ENCODE measurements around the gene SRXN1. TPM values are rescaled to one million over a fixed set of nuclear protein-coding genes. Genes with fewer than 3 reads are reported as not detected.

The SRXN1 gene
- polyA plus RNA-seq, 2 of the 4 experiments (the other 2 are of a cell fraction) = 183 to 262 TPM

GRCh38 chr20:600141-600540 is 52.9 kb downstream of the SRXN1 start:
- FAIRE-seq = no peak

GRCh38 chr20:598133-598850 is 54.7 kb downstream of the SRXN1 start:
- POLR2A ChIA-PET = no interaction called here
- Histone ChIP-seq H3K27ac (no peak overlapping the region), H3K4me2 (no peak overlapping the region), H3K9me3 (no peaks in the 10 kb centered on the region), H3K4me3 (no peak overlapping the region), H3K4me1 (no peaks in the 10 kb centered on the region)
- FAIRE-seq (no peak), DNase-seq (ENCODE audit: low read depth in 1 of 2, low spot score in 1 of 2) (no peak), ATAC-seq (no peak)
- CTCF ChIA-PET = interaction anchor here (1.4 to 1.9 kb wide), 2 partner anchors 13 to 47 kb away, joined by 7 to 9 read pairs; no protein-coding TSS in a partner anchor
- WGBS (ENCODE audit: missing lambda C conversion rate) = 75% methylated on average over 11 of the region's 13 CpGs
- TF ChIP-seq ESRRA (IDR thresholded peaks at IDR 0.05; ENCODE audit: borderline replicate concordance, low read length) (no peak), ZFP36 (IDR thresholded peaks at IDR 0.05; ENCODE audit: borderline replicate concordance, partially characterized antibody) (no peak), SREBF2 (IDR thresholded peaks at IDR 0.05) (no peak), CBX8 (IDR thresholded peaks at IDR 0.05) (no peak), RARB (CRISPR knock-in tag; IDR thresholded peaks at IDR 0.05) (no peak), REST (IDR thresholded peaks at IDR 0.05) (no peak), E2F6 (IDR thresholded peaks at IDR 0.05; ENCODE audit: borderline replicate concordance, low read depth) (no peak), CBX2 (IDR thresholded peaks at IDR 0.05; ENCODE audit: borderline replicate concordance, low read depth) (no peak), RNF2 (IDR thresholded peaks at IDR 0.05; ENCODE audit: borderline replicate concordance, low read depth) (no peak), KDM5A (IDR thresholded peaks at IDR 0.05) (no peak), NFE2L2 (conservative IDR thresholded peaks at IDR 0.05; ENCODE audit: low read length) (no peak), MAZ (IDR thresholded peaks at IDR 0.05; ENCODE audit: borderline replicate concordance, low read depth, low read length) (no peak), ZNF302 (CRISPR knock-in tag; IDR thresholded peaks at IDR 0.05) (no peak), MAFK (IDR thresholded peaks at IDR 0.05; ENCODE audit: partially characterized antibody) (no peak), SMC3 (IDR thresholded peaks at IDR 0.05) (no peak), JUN (IDR thresholded peaks at IDR 0.05) (no peak), EHF (CRISPR knock-in tag; IDR thresholded peaks at IDR 0.05) (no peak)

More at GRCh38 chr20:600141-600540, 52.9 kb downstream of the SRXN1 start:
- no peak for TF ChIP-seq GATA3 (IDR thresholded peaks at IDR 0.05; ENCODE audit: borderline replicate concordance)
- no peak for TF ChIP-seq REST (IDR thresholded peaks at IDR 0.05)
- no peak for TF ChIP-seq HOXA7 (CRISPR knock-in tag; IDR thresholded peaks at IDR 0.05)
- no peak for TF ChIP-seq TFCP2L1 (CRISPR knock-in tag; IDR thresholded peaks at IDR 0.05)
- TF ChIP-seq POLR2A (IDR thresholded peaks at IDR 0.05; ENCODE audit: low read length) = no peak
- TF ChIP-seq ATOH8 (CRISPR knock-in tag; IDR thresholded peaks at IDR 0.05; ENCODE audit: low read depth) = no peak
- TF ChIP-seq ZFP36 (IDR thresholded peaks at IDR 0.05; ENCODE audit: borderline replicate concordance, partially characterized antibody) = no peak
- TF ChIP-seq EP300 (IDR thresholded peaks at IDR 0.05) = no peak
- ATAC-seq = no peak
- WGBS (ENCODE audit: missing lambda C conversion rate) = 75% methylated on average over 2 of the region's 2 CpGs
- no peaks in the 10 kb centered on the region for H3K9me3 ChIP-seq
- no peak overlapping the region for H3K27ac ChIP-seq
- no peak for DNase-seq (ENCODE audit: low read depth in 1 of 2, low spot score in 1 of 2)
- no peaks in the 10 kb centered on the region for H3K4me1 ChIP-seq
- H3K4me2 ChIP-seq = no peak overlapping the region
- H3K4me3 ChIP-seq = no peak overlapping the region
- POLR2A ChIA-PET = no interaction called here
- CTCF ChIA-PET = interaction anchor here (0.6 to 0.7 kb wide), 2 partner anchors 45 to 1509 kb away, joined by 3 read pairs; no protein-coding TSS in a partner anchor

Measured in A549 (cell line).